Suprapubic skin (tissue), 4 donors: ENCODE data around the gene C13orf46.

Experiments
- CTCF ChIP-seq, 2 donors: fragments of 200-600 bp in 1 of 2; fragments of 450-650 bp in 1 of 2; sonication (generic) in 1 of 2; IDR thresholded peaks; one replicate each; pipeline ENCODE4 v1.5.1; 2016 to 2019; ENCODE audit warnings: antibody characterized with exemption in 2 of 2, mild to moderate bottlenecking in 1 of 2, moderate library complexity in 1 of 2
- EP300 ChIP-seq: sonication (generic); formaldehyde crosslinking; IDR thresholded peaks from one replicate; pipeline ENCODE4 v1.6.1; 2017; ENCODE audit warnings: antibody characterized with exemption
- POLR2A ChIP-seq, 2 donors: fragments of 450-650 bp; IDR thresholded peaks; one replicate each; pipeline ENCODE4 v1.6.1; 2017; ENCODE audit warnings: antibody characterized with exemption in 2 of 2, mild to moderate bottlenecking in 2 of 2, moderate library complexity in 2 of 2
- POLR2AphosphoS5 ChIP-seq, 3 donors: sonication (generic); formaldehyde crosslinking; IDR thresholded peaks; one replicate each; pipeline ENCODE4 v1.6.1; 2017; ENCODE audit warnings: antibody characterized with exemption in 3 of 3

- TF ChIP-seq CTCF (IDR thresholded peaks at IDR 0.05) (no peak), POLR2A (IDR thresholded peaks at IDR 0.05) (no peak), POLR2AphosphoS5 (IDR thresholded peaks at IDR 0.05) (no peak), EP300 (no peak)
Measured at GRCh38 chr13:113979791-113980471, 6.1 kb upstream of the C13orf46 start.
